ENCODE data around the gene ING4. TPM values are rescaled to one million over a fixed set of nuclear protein-coding genes. Genes with fewer than 3 reads are reported as not detected.
A peak's percentile ranks its signal among the peaks of the same experiment; 100 is the strongest.

ING4 gene
- total and polyA plus RNA-seq, 2 of the 4 experiments (the other 2 are of a cell fraction) = 22.0 to 47.5 TPM

GRCh38 chr12:6613015-6613775 is 49.7 kb downstream of the ING4 start:
- Histone ChIP-seq H3K4me3 (ENCODE audit: insufficient read depth, low read depth, low read length) (no peak overlapping the region), H2AFZ (replicated peaks; ENCODE audit: low read length, poor library complexity) (peak overlapping the region; percentile 96), H2BK20ac (ENCODE audit: low read depth, low read length) (peak overlapping the region; percentile 96), H3K9ac (ENCODE audit: low read depth, low read length) (peak overlapping the region; percentile 83), H2BK15ac (ENCODE audit: low read depth, low read length) (peak overlapping the region; percentile 100; the same call in 2 of the 3 replicates), H3K9me1 (ENCODE audit: insufficient read depth, low read length) (peaks cover 24% of the 10 kb centered on the region), H3K79me1 (ENCODE audit: low read depth in 1 of 2, low read length in 2 of 2) (peaks cover 0 to 7% of the 10 kb centered on the region in 2 experiments; a peak in 1 of 4 replicates), H3K4me1 (ENCODE audit: control insufficient read depth, insufficient read depth, low read length) (peaks cover 23% of the 10 kb centered on the region), H4K5ac (ENCODE audit: low read depth, low read length) (peak overlapping the region; percentile 94), H4K20me1 (ENCODE audit: insufficient read depth, low read length) (no peaks in the 10 kb centered on the region), H3K4ac (ENCODE audit: low read depth, low read length) (peak overlapping the region; percentile 99), H4K91ac (ENCODE audit: insufficient read depth, low read depth, low read length) (peak overlapping the region; percentile 99), H2AK5ac (ENCODE audit: low read depth, low read length) (peak overlapping the region; percentile 100), H3K27ac (ENCODE audit: insufficient read depth, low read length) (peak overlapping the region; percentile 93), H4K8ac (ENCODE audit: low read depth in 2 of 2, low read length in 2 of 2) (peak overlapping the region; percentile 99 to 100), H3K14ac (replicated peaks; ENCODE audit: low read depth, low read length) (peak overlapping the region; percentile 100), H3K36me3 (ENCODE audit: control insufficient read depth, insufficient read depth, low read length) (no peaks in the 10 kb centered on the region), H2BK5ac (ENCODE audit: low read depth, low read length, poor library complexity, severe bottlenecking) (peak overlapping the region; percentile 97), H3K18ac (ENCODE audit: low read depth, low read length) (peak overlapping the region; percentile 94), H3K9me3 (ENCODE audit: control insufficient read depth, insufficient read depth, low read length) (no peaks in the 10 kb centered on the region), H3K27me3 (ENCODE audit: control insufficient read depth, insufficient read depth, low read length) (no peaks in the 10 kb centered on the region), H2AK9ac (replicated peaks; ENCODE audit: low read depth, low read length, poor library complexity) (peak overlapping the region; percentile 100), H3K4me2 (ENCODE audit: low read depth, low read length) (peak overlapping the region; percentile 69), H3K56ac (ENCODE audit: extremely low read depth, insufficient read depth, low read length) (peak overlapping the region; percentile 85), H3K23ac (ENCODE audit: low read depth, low read length) (peak overlapping the region; percentile 100), H2BK120ac (ENCODE audit: low read depth, low read length) (peak overlapping the region; percentile 98)
- in situ Hi-C loops (cut with MboI; ENCODE audit: low sequenced_read_pairs) = loop anchor here (10.0 kb wide), 1 partner anchor 212 kb away; the partner anchor contains the start of genes GPR162 and P3H3
- ATAC-seq (ENCODE audit: low read depth) = peak; percentile 42
- CTCF ChIA-PET = interaction anchor here (0.5 to 0.7 kb wide), 5 partner anchors 51 to 329 kb away, joined by 3 to 4 read pairs (median 3); partner anchors contain the start of gene ZNF384
- TF ChIP-seq CHD1 (IDR thresholded peaks at IDR 0.05; ENCODE audit: low read depth, low read length) (no peak), RCOR1 (IDR thresholded peaks at IDR 0.05; ENCODE audit: insufficient replicate concordance, low read length) (no peak), MAZ (IDR thresholded peaks at IDR 0.05; ENCODE audit: borderline replicate concordance, low read depth, low read length) (peak; percentile 70; the same call in 1 of the 2 replicates)
- WGBS, 2 experiments (ENCODE audit: extremely low coverage in 2 of 2, insufficient read length in 1 of 2) = no CpG with 5 or more reads among the region's 17 CpGs
- intact Hi-C loops (cut with micrococcal nuclease) = loop anchor here (10.0 kb wide), 1 partner anchor 152 kb away; the partner anchor contains the start of gene PTMS
- BruUV-seq (replicated peaks) = no TSS peak
- POLR2A ChIA-PET (ENCODE audit: unreplicated experiment) = interaction anchor here (0.6 kb wide), 1 partner anchor 11 kb away, joined by 3 read pairs; no protein-coding TSS in a partner anchor
- peak; percentile 72 for DNase-seq
- dilution Hi-C loops (cut with HindIII; ENCODE audit: low sequenced_read_pairs, unreplicated experiment) = no loop called here
